ENCODE measurements around the gene PLXNA1.

The PLXNA1 gene

GRCh38 chr3:126982471-126983175 is at the start of gene PLXNA1:
Gene PLXNA1 (plus strand): TSS chr3:126983115. CDS start chr3:126988594, 5,479 bp downstream.
- peak; percentile 79 for DNase-seq

GRCh38 chr3:126934031-126934531 is 48.8 kb upstream of the PLXNA1 start:
- DNase-seq: peak; percentile 89

GRCh38 chr3:126934991-126935390 is 47.9 kb upstream of the PLXNA1 start:
- DNase-seq: no peak

- no peak for DNase-seq
Measured at GRCh38 chr3:126935756-126936509, 47.0 kb upstream of the PLXNA1 start.

GRCh38 chr3:126936853-126937425 is 46.0 kb upstream of the PLXNA1 start:
- DNase-seq: peak; percentile 26

GRCh38 chr3:126937533-126937932 is 45.4 kb upstream of the PLXNA1 start:
- DNase-seq: no peak

GRCh38 chr3:126937973-126938372 is 44.9 kb upstream of the PLXNA1 start:
- peak; percentile 50 for DNase-seq

- no peak for DNase-seq
Measured at GRCh38 chr3:126938520-126939337, 44.2 kb upstream of the PLXNA1 start.

GRCh38 chr3:126939338-126939718 is 43.6 kb upstream of the PLXNA1 start:
- no peak for DNase-seq

GRCh38 chr3:126939733-126940132 is 43.2 kb upstream of the PLXNA1 start:
- no peak for DNase-seq

GRCh38 chr3:126941721-126942270 is 41.1 kb upstream of the PLXNA1 start:
- no peak for DNase-seq

GRCh38 chr3:126944089-126944965 is 38.6 kb upstream of the PLXNA1 start:
- DNase-seq: no peak

GRCh38 chr3:126945171-126945721 is 37.7 kb upstream of the PLXNA1 start:
- DNase-seq: no peak

- DNase-seq: no peak
Measured at GRCh38 chr3:126945891-126946290, 37.0 kb upstream of the PLXNA1 start.

- no peak for DNase-seq
Measured at GRCh38 chr3:126946405-126946804, 36.5 kb upstream of the PLXNA1 start.

GRCh38 chr3:126947429-126947828 is 35.5 kb upstream of the PLXNA1 start:
- no peak for DNase-seq

- DNase-seq: no peak
Measured at GRCh38 chr3:126948980-126949535, 33.9 kb upstream of the PLXNA1 start.

- DNase-seq: no peak
Measured at GRCh38 chr3:126951561-126951960, 31.4 kb upstream of the PLXNA1 start.

GRCh38 chr3:126952261-126952982 is 30.5 kb upstream of the PLXNA1 start:
- no peak for DNase-seq

GRCh38 chr3:126952983-126953660 is 29.8 kb upstream of the PLXNA1 start:
- DNase-seq: no peak

All from NCI-H69 (cell line).